Smooth muscle cell of the coronary artery (primary cell): ENCODE measurements around the gene CYP24A1. TPM values are rescaled to one million over a fixed set of nuclear protein-coding genes. Genes with fewer than 3 reads are reported as not detected.

Experiments used
- total RNA-seq: library from RNA; depleted of rRNA; stranded (reverse); fragments of >200 nt; gene quantifications from 2 replicates; pipeline ENCODE4 v1.2.3, GENCODE V29; 2014; ENCODE audit warnings: low replicate concordance

CYP24A1 gene
- 0.60 and 0.94 TPM in 2 replicates for total RNA-seq

GRCh38 chr20:54173653-54174456 lies at the start of gene CYP24A1:
TSS of gene CYP24A1 (minus strand) at chr20:54173986. CDS start at chr20:54173579, 407 bp downstream.

GRCh38 chr20:54207743-54208547 lies 34.2 kb upstream of the CYP24A1 start, which contains the start of gene PFDN4:
TSS of gene PFDN4 (plus strand) at chr20:54208087. CDS start at chr20:54208101, 14 bp downstream.

Other genes with a start within 250 kb of the CYP24A1 start
- gene BCAS1, start 103.4 kb downstream of the CYP24A1 start, total RNA-seq, result 1.1 TPM in 1 of 2 replicates, not detected in the other
- gene PFDN4, start 34.1 kb upstream of the CYP24A1 start, total RNA-seq, result 26.1 and 83.2 TPM in 2 replicates